Activated T-cell treated with anti-CD3 and anti-CD28 coated beads, Interleukin-2, amount 50 U/mL, for 1 hour (primary cell): ENCODE data around the gene ACP3.

Source experiments
- DNase-seq: peaks from one replicate; pipeline ENCODE4 v3.0.0-alpha.2; 2020

Gene ACP3

DNA sequence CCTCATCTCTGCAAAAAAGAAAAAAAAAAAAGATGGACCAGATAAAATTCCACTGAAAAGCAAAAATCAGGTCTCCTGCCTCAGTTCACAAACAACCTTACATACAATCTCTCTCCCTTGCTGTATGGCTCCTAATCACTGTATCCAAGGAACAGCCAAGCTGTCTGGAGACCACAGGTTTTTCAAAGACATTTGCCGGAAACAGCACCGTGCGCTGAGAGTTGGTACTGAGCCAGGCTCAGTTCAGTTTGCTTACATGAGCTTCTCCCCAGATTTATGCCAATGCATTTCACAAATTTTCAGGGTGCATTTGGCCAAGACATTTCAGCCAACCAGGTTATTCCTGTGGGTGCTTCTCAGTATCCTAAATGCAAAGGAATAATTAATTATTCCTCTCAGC lies 4.1 kb downstream of the ACP3 start:
- DNase-seq, result no peak

DNA sequence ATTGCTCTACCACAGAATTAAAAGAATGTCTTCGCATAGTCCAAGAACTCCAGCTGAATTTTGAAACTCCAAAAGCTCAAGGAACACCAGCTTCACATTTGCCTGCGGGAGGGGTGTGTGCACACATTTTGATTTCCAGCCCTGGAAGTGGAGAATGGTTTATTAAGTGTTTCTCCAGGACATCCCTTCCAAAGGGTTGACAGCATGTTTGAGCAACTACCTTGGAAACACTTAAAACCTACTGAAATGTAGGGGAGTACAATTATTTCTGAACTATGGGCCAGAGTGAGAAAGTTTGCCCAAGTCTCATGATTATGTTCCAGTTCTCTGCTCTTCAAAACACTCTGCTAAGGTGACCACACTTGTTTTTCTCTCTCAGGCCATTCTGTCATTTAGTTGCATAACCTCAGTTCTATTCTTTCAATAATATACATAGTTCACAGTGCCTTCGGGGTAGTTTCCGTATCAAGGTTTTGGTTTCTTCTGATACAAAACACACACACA lies 7.9 kb downstream of the ACP3 start:
- no peak for DNase-seq

DNA sequence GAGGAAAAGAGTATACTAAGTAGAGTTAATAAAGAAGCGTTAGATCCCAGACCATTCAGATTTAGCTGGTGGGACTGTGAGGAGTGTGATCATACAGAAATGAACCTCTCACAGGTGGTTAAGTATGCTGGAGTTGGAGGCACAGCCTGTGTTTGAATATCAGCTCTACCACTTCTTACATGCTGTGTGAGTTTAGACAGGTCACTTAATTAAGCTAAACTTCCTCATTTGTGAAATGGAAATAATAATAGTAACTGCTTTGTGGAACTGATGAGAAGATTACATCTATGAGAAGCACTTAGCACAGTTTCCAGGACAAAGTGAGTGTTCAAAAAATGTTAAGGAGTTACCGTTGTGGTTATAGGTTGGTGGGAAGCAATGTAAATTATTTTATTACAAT lies 8.4 kb downstream of the ACP3 start:
- DNase-seq, result no peak

DNA sequence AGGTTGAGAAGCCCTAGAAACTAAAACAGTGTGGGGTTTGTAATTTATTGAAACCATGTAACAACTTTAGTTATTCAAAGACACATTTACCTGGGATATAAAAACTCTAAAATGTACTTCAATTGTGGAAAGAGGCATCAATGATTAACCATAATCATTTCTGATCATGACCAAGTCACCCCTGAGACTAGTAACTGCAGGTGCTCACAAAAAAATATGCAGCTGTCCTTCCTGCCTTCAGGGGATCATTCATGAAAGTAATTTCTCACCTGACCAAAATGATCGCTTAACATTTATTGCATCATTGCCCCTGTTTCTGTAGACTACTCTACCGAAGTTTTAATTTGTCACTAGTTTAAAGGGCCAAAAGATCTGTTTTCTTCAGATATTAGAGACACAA lies 9.0 kb downstream of the ACP3 start:
- DNase-seq, result no peak

DNA sequence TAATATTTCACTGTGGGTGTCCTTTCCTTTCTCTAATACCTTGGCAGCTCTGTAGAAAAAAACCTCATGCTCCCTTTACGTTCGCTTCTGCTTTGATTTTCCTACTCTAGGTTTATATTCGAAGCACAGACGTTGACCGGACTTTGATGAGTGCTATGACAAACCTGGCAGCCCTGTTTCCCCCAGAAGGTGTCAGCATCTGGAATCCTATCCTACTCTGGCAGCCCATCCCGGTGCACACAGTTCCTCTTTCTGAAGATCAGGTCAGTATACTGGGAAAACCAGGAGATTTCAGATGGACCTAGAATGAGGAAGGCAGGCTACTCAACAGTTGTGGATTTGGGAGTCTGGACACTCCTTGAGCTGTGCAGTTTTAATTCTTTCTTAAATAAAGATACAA lies 14.9 kb downstream of the ACP3 start:
- DNase-seq, result no peak

DNA sequence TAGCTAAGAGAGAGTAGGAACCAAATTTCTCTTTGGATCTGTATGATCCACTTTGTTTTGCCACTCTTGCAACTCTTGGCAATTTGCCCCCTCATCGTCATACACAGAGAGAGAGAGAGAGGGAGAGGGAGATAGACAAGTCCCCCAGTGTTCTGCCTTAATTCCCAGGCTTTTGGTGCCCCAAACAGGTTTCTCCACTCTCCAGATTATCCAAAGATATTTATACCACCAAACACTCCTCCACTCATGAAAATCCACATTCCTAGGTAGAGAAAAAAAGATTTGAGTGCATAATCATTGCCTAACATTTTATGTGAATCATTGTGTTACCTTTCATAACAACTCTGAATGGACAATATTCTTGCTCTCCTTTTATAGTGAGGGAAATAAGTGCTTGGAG lies 15.3 kb downstream of the ACP3 start:
- no peak for DNase-seq

DNA sequence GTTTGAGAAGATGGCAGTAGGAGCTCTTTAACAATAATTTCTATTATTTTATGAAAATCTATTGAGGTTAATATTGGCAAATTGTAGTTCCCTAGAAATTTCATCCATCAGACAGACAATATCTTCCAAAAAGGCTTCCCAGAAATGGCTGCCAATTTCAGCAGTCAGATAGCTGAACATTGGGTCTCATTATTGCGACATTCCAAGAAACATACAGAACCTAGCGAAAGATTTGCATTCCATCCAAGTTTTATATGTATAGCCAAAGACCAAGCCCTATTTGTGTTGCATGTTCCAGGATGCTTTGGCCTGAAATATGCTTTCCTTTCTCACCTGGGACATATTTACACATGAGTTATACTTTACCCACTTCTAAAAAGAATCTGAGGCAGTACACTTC lies 24.5 kb downstream of the ACP3 start:
- DNase-seq, result no peak

DNA sequence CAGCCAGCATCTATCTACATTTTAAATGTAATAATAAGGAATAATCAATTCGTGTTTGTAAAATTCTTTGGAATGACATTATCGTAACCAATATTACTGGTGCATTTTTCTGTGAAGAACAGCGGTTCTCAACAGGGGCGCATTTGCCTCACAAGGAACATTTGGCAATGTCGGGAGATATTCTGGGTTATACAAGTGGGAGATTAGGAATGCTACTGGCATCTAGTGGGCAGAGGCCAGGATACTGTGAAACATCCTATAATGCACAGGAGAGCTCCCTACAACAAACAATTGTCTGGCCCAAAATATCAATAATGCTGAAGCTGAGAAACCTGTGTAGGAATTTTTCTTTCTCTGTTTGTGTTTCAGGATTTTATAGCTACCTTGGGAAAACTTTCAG lies 25.0 kb downstream of the ACP3 start:
- no peak for DNase-seq

DNA sequence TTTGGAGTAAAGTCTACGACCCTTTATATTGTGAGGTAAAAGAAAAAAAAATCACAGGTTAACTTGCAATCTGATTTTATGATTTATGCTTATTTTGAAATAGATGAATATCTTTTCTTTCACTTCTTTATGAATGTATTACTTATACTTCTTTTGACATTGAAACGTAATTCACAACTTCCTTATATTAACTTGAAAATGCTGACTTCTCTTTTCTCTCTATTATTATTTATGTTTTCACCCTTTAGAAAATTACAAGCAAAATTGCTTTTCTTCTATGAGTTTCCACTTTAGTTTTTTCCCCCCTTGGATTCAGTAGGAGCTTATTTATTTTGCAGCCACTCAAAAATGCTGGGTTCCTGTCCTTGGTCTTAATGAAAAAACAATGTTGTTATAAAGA lies 25.4 kb downstream of the ACP3 start:
- no peak for DNase-seq

DNA sequence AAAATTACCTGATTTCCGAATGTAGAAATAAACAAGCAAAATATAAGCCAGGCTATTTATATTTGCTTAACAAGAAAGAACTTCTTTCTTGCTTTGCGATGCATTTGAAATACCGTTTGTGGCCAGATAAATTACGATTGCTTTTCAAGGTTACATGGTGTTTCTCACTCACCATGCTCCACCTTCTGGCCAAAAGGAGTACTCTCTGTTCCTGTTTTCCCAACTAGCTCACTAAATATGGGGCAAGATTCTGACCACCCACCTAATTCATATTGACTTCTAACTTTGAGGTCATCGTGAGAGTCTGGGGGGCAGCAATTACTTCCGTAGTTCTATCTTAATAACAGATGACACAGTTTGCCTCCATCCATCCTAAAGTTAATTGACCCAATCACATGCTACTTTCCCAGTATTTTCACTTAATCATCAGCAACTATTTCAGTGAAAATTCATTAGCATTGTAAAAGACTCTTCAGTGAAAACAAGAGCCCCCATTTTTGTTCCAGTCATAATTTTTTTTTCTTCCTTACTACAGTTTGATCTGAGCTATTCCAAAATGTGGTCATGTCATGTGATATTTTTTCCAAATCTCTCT lies 25.9 kb downstream of the ACP3 start:
- DNase-seq, result no peak

DNA sequence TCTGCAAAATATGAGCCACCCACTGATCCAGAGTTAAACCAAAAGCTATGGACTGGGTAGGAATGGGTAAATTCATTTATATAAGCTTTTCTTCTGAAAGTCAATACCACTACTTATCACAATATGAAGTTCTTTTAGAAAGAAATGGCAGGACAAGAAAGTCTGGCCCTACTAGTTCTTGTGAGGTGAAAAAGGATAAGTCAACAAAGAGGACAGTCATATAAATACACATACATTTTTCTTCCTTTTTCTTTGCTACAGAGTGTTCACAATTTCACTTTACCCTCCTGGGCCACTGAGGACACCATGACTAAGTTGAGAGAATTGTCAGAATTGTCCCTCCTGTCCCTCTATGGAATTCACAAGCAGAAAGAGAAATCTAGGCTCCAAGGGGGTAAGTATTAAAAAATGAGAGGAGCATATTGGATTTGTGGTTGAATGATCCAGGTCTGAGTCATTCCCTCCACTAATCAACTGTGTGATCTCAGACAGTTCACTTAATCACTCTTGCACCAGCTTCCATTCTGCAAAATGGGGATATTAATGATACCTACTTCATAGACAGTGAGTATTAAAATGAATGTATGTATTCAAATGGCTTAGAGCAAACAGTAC lies 27.6 kb downstream of the ACP3 start:
- no peak for DNase-seq

DNA sequence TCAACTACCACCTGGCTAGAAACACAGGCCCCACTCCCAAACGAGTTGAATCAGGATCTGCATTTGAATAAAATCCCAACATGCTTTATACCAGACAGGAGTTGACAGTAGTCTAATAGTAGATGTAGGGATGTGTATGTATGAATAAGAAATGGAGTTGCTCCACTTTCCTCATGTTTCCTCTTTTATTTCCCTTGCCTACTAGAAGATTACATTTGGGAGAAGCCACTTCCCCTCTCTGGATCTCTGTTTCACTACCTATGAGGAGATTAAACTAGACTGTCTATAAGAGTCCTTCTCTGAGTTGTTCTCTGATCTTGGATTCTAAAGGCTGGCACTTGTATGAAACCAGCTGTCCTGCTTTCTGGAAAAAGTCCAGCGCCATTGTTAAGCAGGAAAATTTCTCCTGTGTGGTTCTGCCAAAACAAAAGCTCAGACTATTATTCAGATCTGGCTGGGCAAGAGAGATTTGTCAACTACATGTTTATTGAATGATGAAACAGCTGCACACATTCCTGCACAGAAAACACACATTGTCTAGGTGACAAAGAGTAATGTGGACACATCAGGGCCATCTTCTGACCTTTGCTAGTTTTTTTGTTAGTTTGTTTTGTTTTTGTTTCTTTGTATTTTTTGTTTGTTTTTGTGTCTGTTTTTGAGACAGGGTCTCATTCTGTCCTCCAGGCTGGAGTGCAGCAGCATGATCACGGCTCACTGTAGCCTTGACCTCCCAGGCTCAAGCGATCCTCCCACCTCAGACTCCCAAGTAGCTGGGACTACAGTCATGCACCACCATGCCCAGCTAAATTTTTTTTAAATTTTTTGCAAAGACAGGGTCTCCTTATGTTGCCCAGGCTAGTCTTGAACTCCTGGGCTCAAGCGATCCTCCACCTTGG lies 29.9 kb downstream of the ACP3 start:
- DNase-seq, result no peak

DNA sequence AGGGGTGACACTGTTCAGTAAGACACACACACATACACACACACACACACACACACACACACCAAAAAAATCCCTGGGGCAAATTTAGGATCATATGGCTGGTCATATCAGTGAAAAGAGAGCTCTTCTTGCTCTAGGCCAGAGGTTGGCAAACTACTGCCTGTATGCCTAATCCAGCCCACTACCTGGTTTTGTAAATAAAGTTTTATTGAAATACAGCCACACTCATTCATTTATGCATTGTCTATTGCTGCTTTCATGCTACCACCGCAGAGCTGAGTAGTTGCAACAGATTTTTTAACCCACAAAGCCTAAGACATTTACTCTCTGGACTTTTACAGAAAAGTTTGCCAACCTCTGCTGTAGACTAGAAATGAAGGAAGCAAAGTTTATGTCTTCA lies 30.6 kb downstream of the ACP3 start:
- no peak for DNase-seq

DNA sequence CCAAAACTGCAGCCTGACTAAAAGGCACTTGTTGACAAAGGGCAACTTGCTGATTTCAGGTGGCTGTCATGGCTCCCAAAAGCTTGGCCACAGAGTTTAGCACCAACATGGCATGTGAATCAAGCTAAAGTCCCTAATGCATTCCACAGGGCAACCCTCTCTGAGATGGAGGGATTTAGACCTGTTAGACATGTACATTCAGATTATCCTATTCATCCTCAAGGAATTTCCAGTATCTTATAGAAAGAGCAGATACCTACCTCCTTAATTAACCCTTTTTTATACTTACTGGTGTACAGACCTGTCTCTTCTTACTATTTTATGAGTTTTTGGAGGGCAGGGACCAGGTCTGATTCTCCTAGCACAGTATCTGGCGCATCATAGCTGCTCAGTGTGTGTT lies 31.3 kb downstream of the ACP3 start:
- DNase-seq, result no peak

DNA sequence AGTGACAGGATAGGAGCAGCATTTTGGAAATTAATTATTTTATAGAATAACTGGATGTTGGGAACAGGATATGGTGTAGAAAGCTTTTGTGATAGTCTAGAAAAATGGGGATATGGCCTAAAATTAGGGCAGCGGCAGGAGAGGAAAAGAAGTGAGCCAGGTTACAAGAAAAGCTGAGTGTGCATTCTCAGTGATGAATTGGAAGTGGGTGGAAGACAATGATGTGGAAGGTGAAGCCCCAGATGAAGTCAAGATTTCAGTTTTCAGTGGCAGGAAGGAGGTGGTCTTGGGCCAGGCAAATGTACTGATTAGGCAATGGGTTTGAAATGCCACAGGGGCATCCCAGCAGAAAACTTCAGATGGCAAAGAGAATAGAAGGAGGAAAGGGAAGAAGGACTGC lies 33.6 kb downstream of the ACP3 start:
- DNase-seq, result no peak

DNA sequence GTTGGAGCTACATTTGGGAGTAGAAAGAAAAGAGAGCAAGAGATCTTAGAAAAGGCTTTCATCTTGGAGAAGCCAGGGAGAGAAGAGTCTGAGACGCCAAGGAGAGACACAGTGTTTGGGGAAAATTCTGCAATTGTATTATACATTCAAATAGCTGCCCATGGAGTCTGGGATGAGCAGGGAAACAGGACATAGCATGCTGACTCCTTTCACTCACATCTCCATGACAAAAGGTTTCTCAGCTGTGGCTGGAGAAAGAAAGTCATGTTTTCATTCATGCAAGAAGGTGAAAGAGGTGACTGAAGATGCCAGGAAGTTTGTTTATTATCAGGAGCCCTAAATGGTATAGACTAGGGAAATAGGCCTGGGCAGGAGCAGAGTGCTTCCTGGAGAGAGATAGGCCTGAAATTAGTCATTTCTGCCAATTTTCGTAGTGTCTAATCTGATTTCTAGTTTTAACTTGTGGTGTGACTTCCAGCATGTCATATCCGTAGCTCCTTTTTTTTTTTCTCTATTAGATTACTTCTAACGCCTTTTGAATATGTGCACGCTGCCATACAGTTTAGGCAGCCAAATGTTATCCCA lies 34.1 kb downstream of the ACP3 start:
- DNase-seq, result no peak

DNA sequence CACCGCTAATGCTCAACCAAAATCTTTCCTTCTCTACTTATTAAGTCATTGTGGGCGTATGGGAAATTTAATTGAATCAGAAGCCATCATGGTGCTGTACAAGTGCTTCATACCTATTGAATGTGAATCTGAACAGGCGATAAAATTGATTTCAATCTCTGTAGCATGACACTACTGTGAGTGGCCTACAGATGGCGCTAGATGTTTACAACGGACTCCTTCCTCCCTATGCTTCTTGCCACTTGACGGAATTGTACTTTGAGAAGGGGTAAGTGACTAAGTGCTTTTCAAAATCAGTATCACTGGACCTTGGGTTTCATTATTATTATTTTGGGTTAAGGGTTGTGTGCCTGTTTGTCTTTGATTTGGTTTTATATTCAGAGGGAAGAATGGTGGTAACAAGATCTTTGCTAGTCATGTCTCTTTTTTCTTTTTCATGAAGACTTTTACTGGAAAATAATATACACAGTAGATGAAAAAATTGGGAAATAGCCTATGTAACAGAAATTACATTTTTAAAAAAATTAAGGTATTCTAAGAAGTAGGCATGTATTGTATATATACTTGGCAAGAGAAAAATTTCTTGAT lies 35.4 kb downstream of the ACP3 start:
- peak; percentile 39 for DNase-seq

DNA sequence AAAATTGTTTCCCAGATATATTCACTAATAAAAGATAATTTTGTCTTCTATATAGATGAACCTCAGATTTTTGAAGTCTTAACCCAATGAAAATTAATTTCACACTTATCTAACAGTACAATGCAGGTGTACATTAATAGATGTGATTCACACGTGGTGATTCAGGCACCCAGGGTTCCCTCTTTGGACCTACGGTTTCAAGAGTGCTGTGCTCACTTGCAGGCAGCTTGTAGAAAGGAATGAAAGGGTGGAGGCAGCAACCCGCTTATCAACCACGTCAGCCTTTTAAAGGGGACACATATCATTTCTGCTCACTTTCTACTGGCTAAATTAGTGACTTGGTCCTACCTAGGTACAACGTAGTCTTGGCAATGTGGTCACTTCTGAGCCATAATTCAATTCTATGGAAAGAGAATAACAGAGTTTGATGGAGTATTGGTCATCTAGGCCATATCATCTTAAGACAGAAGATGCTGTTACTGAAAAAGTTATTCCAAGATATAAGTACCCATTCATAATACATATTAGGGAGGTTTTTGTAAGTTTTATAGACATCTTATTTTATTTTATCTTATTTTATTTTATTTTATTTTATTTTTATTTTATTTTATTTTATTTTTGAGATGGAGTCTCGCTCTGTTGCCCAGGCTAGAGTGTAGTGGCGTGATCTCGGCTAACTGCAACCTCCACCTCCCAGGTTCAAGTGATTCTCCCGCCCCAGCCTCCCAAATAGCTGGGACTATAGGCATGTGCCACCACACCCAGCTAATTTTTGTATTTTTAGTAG lies 37.9 kb downstream of the ACP3 start:
- DNase-seq, result no peak

DNA sequence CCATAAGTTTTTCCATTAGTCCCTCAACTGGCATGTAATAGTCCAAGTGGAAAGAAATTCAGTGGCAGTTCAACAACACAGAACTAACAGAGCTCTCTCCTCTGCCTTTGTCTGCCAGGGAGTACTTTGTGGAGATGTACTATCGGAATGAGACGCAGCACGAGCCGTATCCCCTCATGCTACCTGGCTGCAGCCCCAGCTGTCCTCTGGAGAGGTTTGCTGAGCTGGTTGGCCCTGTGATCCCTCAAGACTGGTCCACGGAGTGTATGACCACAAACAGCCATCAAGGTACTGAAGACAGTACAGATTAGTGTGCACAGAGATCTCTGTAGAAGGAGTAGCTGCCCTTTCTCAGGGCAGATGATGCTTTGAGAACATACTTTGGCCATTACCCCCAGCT lies 39.4 kb downstream of the ACP3 start:
- no peak for DNase-seq

DNA sequence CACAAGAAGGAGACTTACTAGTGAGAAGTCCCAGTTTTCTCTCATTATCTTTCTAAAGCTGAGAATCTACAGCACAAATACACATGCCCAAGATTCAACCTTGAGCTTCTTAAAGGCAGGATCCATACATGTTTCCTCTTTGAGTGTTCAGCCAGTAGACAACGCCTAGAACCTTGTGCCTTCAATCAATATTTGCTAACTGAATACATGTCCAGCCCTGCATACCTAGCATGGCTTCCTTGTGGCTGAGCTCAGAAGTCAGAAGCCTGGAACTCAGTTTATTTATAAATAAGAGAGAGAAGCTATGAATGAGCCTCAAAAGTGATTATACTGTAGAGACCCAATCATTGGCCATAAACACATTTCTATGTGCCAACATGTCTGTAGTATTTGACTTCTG lies 43.5 kb downstream of the ACP3 start:
- DNase-seq, result no peak

DNA sequence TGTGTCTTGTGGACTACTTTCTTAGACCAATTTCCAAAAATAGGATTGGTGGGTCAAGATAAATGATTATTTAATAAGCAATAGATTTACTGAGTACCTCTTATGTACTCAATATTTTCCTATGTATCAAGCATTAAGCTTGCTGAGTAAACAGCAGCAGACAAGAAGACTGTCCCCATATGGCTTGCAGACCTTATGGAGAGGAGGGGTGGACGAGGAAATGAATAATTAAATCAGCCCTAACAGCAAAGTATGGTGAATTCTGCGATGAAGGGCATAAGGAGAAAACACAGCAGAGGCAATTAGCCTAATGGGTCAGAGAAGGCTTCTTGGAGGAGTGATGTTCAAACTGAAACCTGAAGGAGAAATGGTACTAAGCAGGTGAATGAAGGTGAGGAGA lies 45.1 kb downstream of the ACP3 start:
- DNase-seq, result no peak

DNA sequence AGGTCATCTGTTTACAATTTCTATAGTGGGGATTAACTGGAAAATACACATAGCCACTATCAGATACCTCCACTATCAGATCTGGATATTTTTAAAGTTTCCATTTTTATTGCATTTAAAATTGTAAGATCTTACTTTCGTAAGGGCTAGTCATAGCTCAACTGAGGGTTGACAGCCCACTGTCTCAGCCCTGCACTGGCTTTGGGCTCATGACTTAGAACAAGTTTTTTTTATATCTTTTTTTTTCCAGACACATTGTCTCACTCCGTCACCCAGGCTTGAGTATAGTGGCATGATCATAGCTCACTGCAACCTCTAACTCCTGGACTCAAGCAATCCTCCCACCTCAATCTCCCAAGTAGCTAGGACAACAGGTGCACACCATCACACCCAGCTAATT lies 51.3 kb downstream of the ACP3 start:
- no peak for DNase-seq

DNA sequence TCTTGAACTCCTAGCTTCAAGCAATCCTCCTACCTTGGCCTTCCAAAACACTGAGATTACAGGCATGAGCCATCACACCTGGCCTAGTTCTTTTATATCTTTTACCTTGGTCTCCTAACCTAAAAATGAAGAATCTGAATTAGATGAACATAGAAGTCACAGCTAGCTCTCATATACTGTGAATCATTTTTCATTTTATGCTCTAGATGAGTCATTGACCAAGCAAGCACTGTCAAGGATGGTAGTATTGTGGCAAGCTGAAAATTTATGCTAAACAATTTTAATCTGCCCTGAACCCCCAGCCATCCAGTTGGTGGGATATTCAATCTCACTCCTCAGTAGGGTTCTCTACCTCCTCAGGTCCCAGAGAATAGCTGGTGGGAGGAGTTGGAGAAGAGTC lies 51.8 kb downstream of the ACP3 start:
- no peak for DNase-seq
